NT2/D1 (cell line): ENCODE results near the gene FBLN5.

Experiments used
- DNase-seq: peaks from one replicate; pipeline ENCODE4 v3.0.0-alpha.2; 2011; ENCODE audit warnings: low read depth, low spot score
- H3K27me3 ChIP-seq: 2 replicates; pipeline ENCODE4 v1.6.0; 2011; ENCODE audit warnings: mild to moderate bottlenecking; ENCODE audit not compliant: insufficient read length, insufficient read depth
- H3K36me3 ChIP-seq: 2 replicates; pipeline ENCODE4 v1.6.1; 2011; ENCODE audit warnings: mild to moderate bottlenecking, low read length, mixed read lengths; ENCODE audit not compliant: insufficient read depth, insufficient read length
- H3K4me1 ChIP-seq: 2 replicates; pipeline ENCODE4 v1.5.1; 2011; ENCODE audit not compliant: insufficient read depth, insufficient read length
- H3K4me3 ChIP-seq: 2 replicates; pipeline ENCODE4 v1.5.1; 2011; ENCODE audit warnings: low read depth; ENCODE audit not compliant: insufficient read length
- H3K9ac ChIP-seq: 2 replicates; pipeline ENCODE4 v1.6.0; 2011; ENCODE audit warnings: low read depth; ENCODE audit not compliant: insufficient read length
- H3K9me3 ChIP-seq: 2 replicates; pipeline ENCODE4 v1.5.1; 2011; ENCODE audit warnings: mild to moderate bottlenecking, low read length; ENCODE audit not compliant: insufficient read depth
- SUZ12 ChIP-seq: IDR thresholded peaks from 2 replicates; pipeline ENCODE4 v1.6.1; 2011; ENCODE audit not compliant: insufficient read length, insufficient read depth; ENCODE audit errors: extremely low read depth
- YY1 ChIP-seq: IDR thresholded peaks from 2 replicates; pipeline ENCODE4 v1.6.1; 2011; ENCODE audit not compliant: insufficient read length, insufficient read depth
- ZNF274 ChIP-seq: IDR thresholded peaks from 2 replicates; pipeline ENCODE4 v1.6.1; 2011; ENCODE audit warnings: mild to moderate bottlenecking, low read depth, low read length

Gene FBLN5

GRCh38 chr14:91843437-91843836 is 104.1 kb downstream of the FBLN5 start:
- H3K27me3 ChIP-seq: no peaks in the 10 kb centered on the region
- H3K9ac ChIP-seq: no peak overlapping the region
- no peak overlapping the region for H3K4me3 ChIP-seq
- no peak for DNase-seq
- H3K36me3 ChIP-seq: no peaks in the 10 kb centered on the region
- no peaks in the 10 kb centered on the region for H3K9me3 ChIP-seq
- H3K4me1 ChIP-seq: no peaks in the 10 kb centered on the region
- no peak for TF ChIP-seq SUZ12
- TF ChIP-seq ZNF274: no peak
- no peak for TF ChIP-seq YY1

DNA sequence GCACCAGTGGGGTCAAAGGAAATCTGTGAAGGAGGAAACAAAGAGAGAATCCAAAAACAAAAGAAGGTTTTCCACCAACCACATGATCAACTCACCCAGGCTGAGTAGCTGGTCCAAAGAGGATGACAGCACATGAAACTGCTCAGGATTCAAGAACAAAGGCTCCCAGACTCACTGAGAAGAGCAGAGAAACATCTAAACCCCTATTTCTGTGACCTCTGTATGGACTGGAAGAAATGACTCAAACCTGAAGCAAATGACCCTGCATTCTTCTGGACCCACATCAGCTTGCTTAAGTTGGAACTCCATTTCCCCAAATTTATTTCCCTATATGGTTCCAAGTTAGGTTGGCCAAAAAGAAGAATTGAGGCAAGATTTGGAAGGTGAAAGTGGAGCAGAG is 106.4 kb downstream of the FBLN5 start:
- Histone ChIP-seq H3K4me1 (no peaks in the 10 kb centered on the region), H3K27me3 (peaks cover 6% of the 10 kb centered on the region), H3K36me3 (no peaks in the 10 kb centered on the region), H3K9ac (no peak overlapping the region), H3K9me3 (no peaks in the 10 kb centered on the region), H3K4me3 (no peak overlapping the region)
- DNase-seq: no peak
- TF ChIP-seq YY1 (no peak), SUZ12 (no peak), ZNF274 (no peak)

DNA sequence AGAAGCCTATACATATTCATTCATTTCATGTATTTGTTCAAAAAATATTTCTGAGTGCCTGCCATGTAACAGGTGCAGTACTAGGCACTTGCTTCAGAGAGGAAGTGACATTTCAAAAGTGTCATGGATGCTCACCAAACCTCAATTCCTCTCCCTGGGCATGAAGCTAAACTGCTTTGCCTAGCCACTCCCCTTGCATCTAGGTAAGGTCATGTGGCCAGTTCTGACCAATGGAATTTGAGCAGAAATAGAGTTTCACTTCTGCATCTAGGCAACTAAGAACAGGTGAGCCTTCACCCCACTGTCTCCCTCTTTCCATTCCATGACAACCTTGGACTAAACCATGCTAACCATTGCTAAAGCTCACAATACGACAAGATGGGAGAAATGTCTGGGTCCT is 107.7 kb downstream of the FBLN5 start:
- Histone ChIP-seq H3K4me1 (no peaks in the 10 kb centered on the region), H3K4me3 (no peak overlapping the region), H3K27me3 (peaks cover 17% of the 10 kb centered on the region), H3K9ac (no peak overlapping the region), H3K36me3 (no peaks in the 10 kb centered on the region), H3K9me3 (no peaks in the 10 kb centered on the region)
- DNase-seq: no peak
- no peak for TF ChIP-seq SUZ12
- no peak for TF ChIP-seq YY1
- no peak for TF ChIP-seq ZNF274

DNA sequence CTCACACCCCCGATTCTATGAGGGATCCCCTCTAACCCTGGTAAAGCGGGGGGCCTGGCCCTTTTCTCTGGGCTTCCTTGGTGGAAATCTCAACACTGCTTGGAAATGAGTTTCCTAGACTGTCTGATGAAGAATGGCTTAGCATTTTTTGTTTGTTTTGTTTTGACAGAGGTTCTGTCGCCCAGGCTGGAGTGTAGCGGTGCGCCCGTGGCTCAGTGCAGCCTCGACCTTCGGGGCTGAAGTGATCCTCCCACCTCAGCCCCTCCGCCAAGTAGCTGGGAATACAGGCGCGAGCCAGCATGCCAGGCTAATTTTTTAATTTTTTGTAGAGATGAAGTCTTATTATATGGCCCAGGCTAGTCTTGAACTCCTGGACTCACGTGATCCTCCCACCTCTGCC is 110.4 kb downstream of the FBLN5 start:
- Histone ChIP-seq H3K9me3 (no peaks in the 10 kb centered on the region), H3K36me3 (no peaks in the 10 kb centered on the region), H3K9ac (peak overlapping the region; percentile 47), H3K4me1 (no peaks in the 10 kb centered on the region), H3K27me3 (peaks cover 19% of the 10 kb centered on the region), H3K4me3 (peak overlapping the region; percentile 41)
- no peak for DNase-seq
- no peak for TF ChIP-seq SUZ12

GRCh38 chr14:91835920-91836843 is 111.3 kb downstream of the FBLN5 start:
- peak; percentile 52 for DNase-seq
- no peaks in the 10 kb centered on the region for H3K4me1 ChIP-seq
- peak overlapping the region; percentile 63 for H3K9ac ChIP-seq
- peaks cover 19% of the 10 kb centered on the region for H3K27me3 ChIP-seq
- H3K36me3 ChIP-seq: no peaks in the 10 kb centered on the region
- peak overlapping the region; percentile 48 for H3K4me3 ChIP-seq
- no peak for TF ChIP-seq ZNF274
- peak; percentile 45 for TF ChIP-seq SUZ12
- TF ChIP-seq YY1: no peak
- no peaks in the 10 kb centered on the region for H3K9me3 ChIP-seq

GRCh38 chr14:91835197-91835919 is 112.1 kb downstream of the FBLN5 start:
- DNase-seq: no peak
- Histone ChIP-seq H3K9ac (peak overlapping the region; percentile 63), H3K36me3 (no peaks in the 10 kb centered on the region), H3K9me3 (no peaks in the 10 kb centered on the region), H3K4me3 (peak overlapping the region; percentile 48), H3K27me3 (peaks cover 19% of the 10 kb centered on the region), H3K4me1 (no peaks in the 10 kb centered on the region)
- TF ChIP-seq ZNF274 (no peak), SUZ12 (no peak), YY1 (no peak)

- H3K9ac ChIP-seq: no peak overlapping the region
- H3K9me3 ChIP-seq: no peaks in the 10 kb centered on the region
- DNase-seq: no peak
- H3K36me3 ChIP-seq: no peaks in the 10 kb centered on the region
- TF ChIP-seq YY1: no peak
- TF ChIP-seq ZNF274: no peak
- TF ChIP-seq SUZ12: no peak
- no peaks in the 10 kb centered on the region for H3K4me1 ChIP-seq
- H3K27me3 ChIP-seq: peaks cover 19% of the 10 kb centered on the region
- no peak overlapping the region for H3K4me3 ChIP-seq
These were observed 112.9 kb downstream of the FBLN5 start for GRCh38 chr14:91834571-91834970.
